Astrocyte (in vitro differentiated cells and primary cell): ENCODE measurements around the gene NUP205. TPM values are rescaled to one million over a fixed set of nuclear protein-coding genes. Genes with fewer than 3 reads are reported as not detected.
A peak's percentile ranks its signal among the peaks of the same experiment; 100 is the strongest.
"Not testable (repeated sequence)": the region's sequence is repeated elsewhere in the genome, so short reads cannot be mapped to it uniquely, and the experiment has no call there.

ENCODE experiments used
- DNase-seq: peaks from one replicate; pipeline ENCODE4 v3.0.0-alpha.2; 2010; ENCODE audit warnings: low read depth
- FAIRE-seq: peaks from 2 replicates; lab custom pipeline; 2011; peaks lifted over from hg19 to GRCh38; lab: Jason Lieb, UNC
- H2AFZ ChIP-seq: 2 replicates; pipeline ENCODE4 v1.6.0; 2012; ENCODE audit warnings: low read depth, low read length, inconsistent platforms
- H3K27ac ChIP-seq: 2 replicates; pipeline ENCODE4 v1.5.1; 2011; ENCODE audit warnings: low read depth, low read length, inconsistent platforms
- H3K27me3 ChIP-seq: 2 replicates; pipeline ENCODE4 v1.6.0; 2011; ENCODE audit warnings: low read length, inconsistent platforms; ENCODE audit not compliant: insufficient read depth
- H3K36me3 ChIP-seq: 2 replicates; pipeline ENCODE4 v1.5.1; 2011; ENCODE audit warnings: low read length, inconsistent platforms; ENCODE audit not compliant: insufficient read depth
- H3K4me1 ChIP-seq: 2 replicates; pipeline ENCODE4 v1.5.1; 2011; ENCODE audit warnings: low read length, inconsistent platforms; ENCODE audit not compliant: insufficient read depth
- H3K4me2 ChIP-seq: 2 replicates; pipeline ENCODE4 v1.6.0; 2012; ENCODE audit warnings: low read length, inconsistent platforms
- H3K4me3 ChIP-seq: 2 replicates; pipeline ENCODE4 v1.5.1; 2011; ENCODE audit warnings: low read depth, mild to moderate bottlenecking, low read length, inconsistent platforms; ENCODE audit not compliant: insufficient read depth
- H3K79me2 ChIP-seq: 2 replicates; pipeline ENCODE4 v1.6.0; 2012; ENCODE audit warnings: mild to moderate bottlenecking, low read length, inconsistent platforms; ENCODE audit not compliant: insufficient read depth
- H3K9ac ChIP-seq: 2 replicates; pipeline ENCODE4 v1.6.0; 2012; ENCODE audit warnings: mild to moderate bottlenecking, low read length, inconsistent platforms
- H3K9me3 ChIP-seq: 2 replicates; pipeline ENCODE4 v1.5.1; 2012; ENCODE audit warnings: low read depth, mild to moderate bottlenecking, low read length, inconsistent platforms; ENCODE audit not compliant: insufficient read depth
- H4K20me1 ChIP-seq: 2 replicates; pipeline ENCODE4 v1.6.0; 2012; ENCODE audit warnings: low read length, inconsistent platforms; ENCODE audit not compliant: insufficient read depth
- H3K27ac Mint-ChIP-seq: one replicate; pipeline ENCODE4 v1.8.0; 2021; ENCODE audit warnings: mild to moderate bottlenecking, mixed read lengths; ENCODE audit not compliant: unreplicated experiment
- H3K27me3 Mint-ChIP-seq: one replicate; pipeline ENCODE4 v1.8.0; 2021; ENCODE audit warnings: low read depth, mixed read lengths; ENCODE audit not compliant: unreplicated experiment
- H3K36me3 Mint-ChIP-seq: one replicate; pipeline ENCODE4 v1.8.0; 2021; ENCODE audit warnings: low read depth, mixed read lengths; ENCODE audit not compliant: unreplicated experiment
- H3K4me1 Mint-ChIP-seq: one replicate; pipeline ENCODE4 v1.8.0; 2021; ENCODE audit warnings: low read depth, mixed read lengths; ENCODE audit not compliant: unreplicated experiment
- H3K4me3 Mint-ChIP-seq: one replicate; pipeline ENCODE4 v1.8.0; 2021; ENCODE audit warnings: mild to moderate bottlenecking, moderate library complexity, mixed read lengths; ENCODE audit not compliant: unreplicated experiment
- H3K9me3 Mint-ChIP-seq: one replicate; pipeline ENCODE4 v1.8.0; 2021; ENCODE audit warnings: mild to moderate bottlenecking, mixed read lengths; ENCODE audit not compliant: unreplicated experiment
- CTCF ChIP-seq: IDR thresholded peaks from 2 replicates; pipeline ENCODE4 v1.5.1; 2011; ENCODE audit warnings: low read depth, mild to moderate bottlenecking, inconsistent platforms, low read length, moderate library complexity; ENCODE audit not compliant: insufficient read depth
- EZH2 ChIP-seq: IDR thresholded peaks from 2 replicates; pipeline ENCODE4 v1.6.1; 2012; ENCODE audit warnings: mild to moderate bottlenecking, low read length, inconsistent platforms; ENCODE audit not compliant: insufficient read depth
- total RNA-seq: library from RNA; stranded (reverse); gene quantifications from 2 replicates; pipeline ENCODE4 v1.2.1, GENCODE V29; 2021

Gene NUP205
- total RNA-seq, 1 donor from 2014 or later = 50.5 TPM

- H3K27ac Mint-ChIP-seq, H3K36me3 ChIP-seq, H3K4me3 ChIP-seq, H2AFZ ChIP-seq, H3K9ac ChIP-seq, H3K27ac ChIP-seq, FAIRE-seq, H3K27me3 Mint-ChIP-seq, H3K9me3 Mint-ChIP-seq, H3K36me3 Mint-ChIP-seq, DNase-seq, H3K27me3 ChIP-seq, H3K9me3 ChIP-seq, H3K4me3 Mint-ChIP-seq, H3K4me2 ChIP-seq: not testable (repeated sequence)
- peaks cover 87% of the 10 kb centered on the region for H3K79me2 ChIP-seq
- peaks cover 20% of the 10 kb centered on the region for H4K20me1 ChIP-seq
- peaks cover 34% of the 10 kb centered on the region for H3K4me1 Mint-ChIP-seq
- peaks cover 46% of the 10 kb centered on the region for H3K4me1 ChIP-seq
Observed at GRCh38 chr7:135668852-135669395, 111.2 kb downstream of the NUP205 start.

- no peak overlapping the region for H2AFZ ChIP-seq
- H3K9me3 ChIP-seq = no peaks in the 10 kb centered on the region
- peak overlapping the region; percentile 53 for H3K27ac ChIP-seq
- H3K27me3 Mint-ChIP-seq = no peaks in the 10 kb centered on the region
- no peak overlapping the region for H3K4me3 ChIP-seq
- peaks cover 86% of the 10 kb centered on the region for H3K79me2 ChIP-seq
- no peaks in the 10 kb centered on the region for H3K36me3 ChIP-seq
- H3K4me2 ChIP-seq = peak overlapping the region; percentile 58
- H3K4me3 Mint-ChIP-seq = no peak overlapping the region
- no peaks in the 10 kb centered on the region for H3K9me3 Mint-ChIP-seq
- no peaks in the 10 kb centered on the region for H3K27me3 ChIP-seq
- peaks cover 20% of the 10 kb centered on the region for H4K20me1 ChIP-seq
- peak overlapping the region; percentile 31 for H3K9ac ChIP-seq
- FAIRE-seq = no peak
- H3K4me1 Mint-ChIP-seq = peaks cover 33% of the 10 kb centered on the region
- H3K4me1 ChIP-seq = peaks cover 38% of the 10 kb centered on the region
- DNase-seq = no peak
- TF ChIP-seq EZH2 (no peak), CTCF (no peak)
- H3K36me3 Mint-ChIP-seq = peaks cover 1% of the 10 kb centered on the region
- H3K27ac Mint-ChIP-seq = peak overlapping the region; percentile 90
Observed at GRCh38 chr7:135669774-135670173, 112.1 kb downstream of the NUP205 start.

DNA sequence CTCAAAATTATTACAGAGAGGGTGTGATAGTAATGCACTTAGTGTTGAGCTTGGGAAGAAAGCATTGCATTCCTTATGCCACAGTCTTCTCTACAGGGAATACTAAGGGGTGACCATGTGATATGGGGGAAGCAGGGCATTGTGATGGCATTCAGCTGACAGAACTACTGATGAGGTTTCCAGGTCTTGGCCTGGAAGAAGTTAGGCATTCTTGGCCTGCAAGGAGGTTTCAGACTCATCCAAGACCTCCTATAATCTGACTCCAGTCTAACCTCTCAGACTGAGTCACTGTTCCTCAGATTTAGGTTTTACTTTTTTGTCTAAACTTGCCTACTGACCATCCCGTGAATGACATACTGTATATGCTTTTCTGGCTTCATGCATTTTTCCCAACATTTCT is 112.5 kb downstream of the NUP205 start:
- Mint-ChIP-seq H3K4me1 (peaks cover 33% of the 10 kb centered on the region), H3K36me3 (peaks cover 1% of the 10 kb centered on the region), H3K27me3 (no peaks in the 10 kb centered on the region), H3K4me3 (no peak overlapping the region), H3K9me3 (no peaks in the 10 kb centered on the region), H3K27ac (peak overlapping the region; percentile 90)
- DNase-seq (peak; percentile 77), FAIRE-seq (peak; percentile 81)
- H3K9ac ChIP-seq = peak overlapping the region; percentile 31
- H3K9me3 ChIP-seq = no peaks in the 10 kb centered on the region
- H3K36me3 ChIP-seq = no peaks in the 10 kb centered on the region
- H3K4me2 ChIP-seq = peak overlapping the region; percentile 58
- H3K4me3 ChIP-seq = no peak overlapping the region
- H3K27me3 ChIP-seq = no peaks in the 10 kb centered on the region
- TF ChIP-seq CTCF = no peak
- no peak for TF ChIP-seq EZH2
- H3K4me1 ChIP-seq = peaks cover 37% of the 10 kb centered on the region
- H2AFZ ChIP-seq = no peak overlapping the region
- H3K79me2 ChIP-seq = peaks cover 86% of the 10 kb centered on the region
- H3K27ac ChIP-seq = peak overlapping the region; percentile 53
- H4K20me1 ChIP-seq = peaks cover 20% of the 10 kb centered on the region
